HG03558 (cell line): ENCODE data around the gene SLC25A22.
A peak's percentile ranks its signal among the peaks of the same experiment; 100 is the strongest.

ENCODE experiments used
- ATAC-seq: cut with Tn5 transposase; IDR thresholded peaks from one replicate; pipeline ENCODE4 v1.9.1; 2021; ENCODE audit warnings: moderate number of reproducible peaks; ENCODE audit not compliant: unreplicated experiment; ENCODE audit errors: extremely low read depth

SLC25A22 gene

GRCh38 chr11:798093-798713 lies at the start of gene SLC25A22:
Gene SLC25A22 (minus strand): TSS chr11:798281. CDS start chr11:795006, 3,275 bp downstream.
- ATAC-seq: peak; percentile 37

GRCh38 chr11:847876-848275 lies 49.8 kb upstream of the SLC25A22 start:
- no peak for ATAC-seq

GRCh38 chr11:846496-847098 lies 48.5 kb upstream of the SLC25A22 start:
- ATAC-seq: no peak

- no peak for ATAC-seq
Observed at GRCh38 chr11:845872-846495, 47.9 kb upstream of the SLC25A22 start.

- ATAC-seq: no peak
Observed at GRCh38 chr11:844693-845644, 46.9 kb upstream of the SLC25A22 start.

- no peak for ATAC-seq
Observed at GRCh38 chr11:843818-844692, 46.0 kb upstream of the SLC25A22 start.

- no peak for ATAC-seq
Observed at GRCh38 chr11:843086-843734, 45.1 kb upstream of the SLC25A22 start.

GRCh38 chr11:842370-843002 lies 44.4 kb upstream of the SLC25A22 start, which contains the start of the genes POLR2L and TSPAN4:
Gene POLR2L (minus strand): TSS chr11:842529. CDS start chr11:842508, 21 bp downstream.
Gene TSPAN4 (plus strand): TSS chr11:842852. CDS start chr11:850305, 7,453 bp downstream.
- ATAC-seq: no peak

GRCh38 chr11:841981-842369 lies 43.9 kb upstream of the SLC25A22 start:
- no peak for ATAC-seq

GRCh38 chr11:839875-840617 lies 42.0 kb upstream of the SLC25A22 start:
- no peak for ATAC-seq

GRCh38 chr11:839280-839623 lies 41.2 kb upstream of the SLC25A22 start:
- ATAC-seq: no peak

- no peak for ATAC-seq
Observed at GRCh38 chr11:838441-839279, 40.6 kb upstream of the SLC25A22 start.

- no peak for ATAC-seq
Observed at GRCh38 chr11:837990-838307, 39.9 kb upstream of the SLC25A22 start.

GRCh38 chr11:837189-837989 lies 39.3 kb upstream of the SLC25A22 start:
- ATAC-seq: no peak

GRCh38 chr11:836700-837099 lies 38.6 kb upstream of the SLC25A22 start:
- no peak for ATAC-seq

GRCh38 chr11:836274-836673 lies 38.2 kb upstream of the SLC25A22 start:
- ATAC-seq: no peak
